Endothelial cell of umbilical vein (primary cell): ENCODE measurements around the gene RAPGEF3. TPM values are rescaled to one million over a fixed set of nuclear protein-coding genes. Genes with fewer than 3 reads are reported as not detected.

ENCODE experiments used
- BruUV-seq: library from RNA; stranded (reverse); fragments of 400-500 nt; replicated peaks from 2 replicates; lab custom pipeline; 2021; lab: Mats Ljungman, UMichigan
- CTCF ChIA-PET: fragments of 300-600, 350-600 bp; sonication (Branson Sonifier 250); formaldehyde crosslinking; loops from one replicate; lab custom pipeline; 2021; ENCODE audit warnings: antibody characterized with exemption, inconsistent platforms; lab: Charles Lee
- POLR2A ChIA-PET: fragments of 300-600, 350-600 bp; sonication (Branson Sonifier 250); formaldehyde crosslinking; loops from one replicate; lab custom pipeline; 2021; ENCODE audit warnings: antibody characterized with exemption, inconsistent platforms; lab: Charles Lee
- DNase-seq: peaks from one replicate; pipeline ENCODE4 v3.0.0-alpha.2; 2011; ENCODE audit warnings: low read depth, low spot score
- FAIRE-seq: peaks from 2 replicates; lab custom pipeline; 2011; peaks lifted over from hg19 to GRCh38; lab: Jason Lieb, UNC
- H2AFZ ChIP-seq: 2 replicates; pipeline ENCODE4 v1.6.0; 2012; ENCODE audit warnings: low read depth, low read length, control low read depth, inconsistent platforms
- H3K27ac ChIP-seq: 2 replicates; pipeline ENCODE4 v1.5.1; 2011; ENCODE audit warnings: low read depth, mild to moderate bottlenecking, control low read depth, low read length, moderate library complexity; ENCODE audit not compliant: insufficient read depth
- H3K27me3 ChIP-seq, 2 experiments: 2 replicates each; pipeline versions ENCODE4 v1.6.0 to v1.6.1; 2011; ENCODE audit warnings: low read length in 2 of 2, mixed read lengths in 1 of 2; ENCODE audit not compliant: control insufficient read depth in 2 of 2, insufficient read depth in 2 of 2
- H3K36me3 ChIP-seq, 2 experiments: 2 replicates in 1 of 2; 3 replicates in 1 of 2; pipeline ENCODE4 v1.5.1; 2011; ENCODE audit warnings: low read length in 2 of 2, mild to moderate bottlenecking in 1 of 2, moderate library complexity in 1 of 2; ENCODE audit not compliant: control insufficient read depth in 2 of 2, insufficient read depth in 2 of 2; ENCODE audit errors: extremely low read depth in 1 of 2
- H3K4me1 ChIP-seq: 3 replicates; pipeline ENCODE4 v1.5.1; 2011; ENCODE audit warnings: mild to moderate bottlenecking, low read length; ENCODE audit not compliant: control insufficient read depth, insufficient read depth; ENCODE audit errors: extremely low read depth
- H3K4me2 ChIP-seq: 2 replicates; pipeline ENCODE4 v1.6.1; 2011; ENCODE audit warnings: low read length, control low read depth, mixed read lengths; ENCODE audit not compliant: insufficient read depth
- H3K4me3 ChIP-seq, 3 experiments: fragments of 200-600 bp in 1 of 3; sonication (generic), shearing (Covaris generic) in 1 of 3; replicated peaks in 1 of 3; 2 replicates each; pipeline ENCODE4 v1.5.1; 2011 to 2016; ENCODE audit warnings: control low read depth in 3 of 3, low read length in 3 of 3, mild to moderate bottlenecking in 2 of 3, inconsistent platforms in 1 of 3, low read depth in 1 of 3, moderate library complexity in 1 of 3; ENCODE audit not compliant: insufficient read depth in 1 of 3
- H3K79me2 ChIP-seq: 2 replicates; pipeline ENCODE4 v1.6.0; 2012; ENCODE audit warnings: low read length, inconsistent platforms; ENCODE audit not compliant: control insufficient read depth, insufficient read depth
- H3K9ac ChIP-seq: replicated peaks from 2 replicates; pipeline ENCODE3; 2011; ENCODE audit warnings: low read length, control low read depth; ENCODE audit not compliant: insufficient read depth; ENCODE audit errors: extremely low read depth
- H3K9me1 ChIP-seq: replicated peaks from 3 replicates; pipeline ENCODE4 v1.6.0; 2011; ENCODE audit warnings: mild to moderate bottlenecking, low read length; ENCODE audit not compliant: control insufficient read depth, insufficient read depth; ENCODE audit errors: extremely low read depth
- H3K9me3 ChIP-seq: replicated peaks from 2 replicates; pipeline ENCODE4 v1.5.1; 2012; ENCODE audit warnings: low read length, inconsistent platforms; ENCODE audit not compliant: control insufficient read depth, insufficient read depth
- H4K20me1 ChIP-seq: replicated peaks from 2 replicates; pipeline ENCODE3; 2011; ENCODE audit warnings: mild to moderate bottlenecking, low read length; ENCODE audit not compliant: control insufficient read depth, insufficient read depth; ENCODE audit errors: extremely low read depth
- EZH2 ChIP-seq: IDR thresholded peaks from 2 replicates; pipeline ENCODE4 v1.6.1; 2012; ENCODE audit warnings: borderline replicate concordance, low read depth, mild to moderate bottlenecking, moderate library complexity, low read length, inconsistent platforms; ENCODE audit not compliant: severe bottlenecking
- FOS ChIP-seq: IDR thresholded peaks from 2 replicates; pipeline ENCODE4 v1.6.1; 2011; ENCODE audit warnings: mild to moderate bottlenecking, low read length, moderate library complexity, borderline replicate concordance; ENCODE audit not compliant: insufficient read depth
- GATA2 ChIP-seq: IDR thresholded peaks from 2 replicates; pipeline ENCODE4 v1.7.0; 2011; ENCODE audit warnings: low read depth, mild to moderate bottlenecking, moderate library complexity, mixed read lengths, low read length; ENCODE audit not compliant: insufficient read length, insufficient read depth
- JUN ChIP-seq: IDR thresholded peaks from 2 replicates; pipeline ENCODE4 v1.6.1; 2011; ENCODE audit warnings: borderline replicate concordance, low read depth; ENCODE audit not compliant: insufficient read length, insufficient read depth
- MYC ChIP-seq: IDR thresholded peaks from one replicate; pipeline ENCODE4 v1.6.1; 2011; ENCODE audit warnings: mild to moderate bottlenecking, low read depth, low read length
- POLR2A ChIP-seq: IDR thresholded peaks from 2 replicates; pipeline ENCODE4 v1.6.1; 2012; ENCODE audit warnings: low read depth, mild to moderate bottlenecking, control low read depth, low read length
- POLR2AphosphoS5 ChIP-seq: IDR thresholded peaks from 2 replicates; pipeline ENCODE4 v1.6.1; 2012; ENCODE audit warnings: low read depth, mild to moderate bottlenecking, control low read depth, low read length, moderate library complexity; ENCODE audit not compliant: insufficient read depth
- dilution Hi-C: fragments of 300-500 bp; cut with MboI; formaldehyde crosslinking; loops from one replicate; pipeline ENCODE4 v1.15.0; 2019; ENCODE audit warnings: low sequenced_read_pairs; ENCODE audit not compliant: extremely low pct_ligation_motif_present
- intact Hi-C: fragments of 100-400 bp; cut with micrococcal nuclease; formaldehyde crosslinking; loops from one replicate; pipeline ENCODE4 v1.10.0; 2022
- polyA plus RNA-seq, 4 experiments: library from polyadenylated mRNA; depleted of rRNA in 3 of 4; stranded (reverse) in 3 of 4; unstranded in 1 of 4; fragments of >200 nt; gene quantifications; 2 replicates each; pipeline versions ENCODE4 v1.2.1 to v1.2.3, GENCODE V29; 2011 to 2012; ENCODE audit warnings: missing spikeins in 1 of 4
- total RNA-seq: library from RNA; stranded (reverse); gene quantifications from 2 replicates; pipeline ENCODE4 v1.2.3, GENCODE V29; 2021
- TF ChIP-seq, protein P1 (sequence below), 2 donors: IDR thresholded peaks; 1 replicate in 1 of 2; 2 replicates in 1 of 2; pipeline ENCODE4 v1.5.1; 2011; ENCODE audit warnings: low read length in 2 of 2, mild to moderate bottlenecking in 2 of 2, moderate library complexity in 2 of 2, control low read depth in 1 of 2, inconsistent platforms in 1 of 2, low read depth in 1 of 2; ENCODE audit not compliant: insufficient read depth in 1 of 2; ENCODE audit errors: extremely low read depth in 1 of 2
- TF ChIP-seq, protein P2 (sequence below): IDR thresholded peaks from 2 replicates; pipeline ENCODE4 v1.6.1; 2011; ENCODE audit not compliant: insufficient read depth, insufficient read length

RAPGEF3 gene
- total and polyA plus RNA-seq, 2 donors (not counting 3 experiments of a cell fraction or from before 2014, with no cell fraction given) = 34.5 to 55.1 TPM

DNA sequence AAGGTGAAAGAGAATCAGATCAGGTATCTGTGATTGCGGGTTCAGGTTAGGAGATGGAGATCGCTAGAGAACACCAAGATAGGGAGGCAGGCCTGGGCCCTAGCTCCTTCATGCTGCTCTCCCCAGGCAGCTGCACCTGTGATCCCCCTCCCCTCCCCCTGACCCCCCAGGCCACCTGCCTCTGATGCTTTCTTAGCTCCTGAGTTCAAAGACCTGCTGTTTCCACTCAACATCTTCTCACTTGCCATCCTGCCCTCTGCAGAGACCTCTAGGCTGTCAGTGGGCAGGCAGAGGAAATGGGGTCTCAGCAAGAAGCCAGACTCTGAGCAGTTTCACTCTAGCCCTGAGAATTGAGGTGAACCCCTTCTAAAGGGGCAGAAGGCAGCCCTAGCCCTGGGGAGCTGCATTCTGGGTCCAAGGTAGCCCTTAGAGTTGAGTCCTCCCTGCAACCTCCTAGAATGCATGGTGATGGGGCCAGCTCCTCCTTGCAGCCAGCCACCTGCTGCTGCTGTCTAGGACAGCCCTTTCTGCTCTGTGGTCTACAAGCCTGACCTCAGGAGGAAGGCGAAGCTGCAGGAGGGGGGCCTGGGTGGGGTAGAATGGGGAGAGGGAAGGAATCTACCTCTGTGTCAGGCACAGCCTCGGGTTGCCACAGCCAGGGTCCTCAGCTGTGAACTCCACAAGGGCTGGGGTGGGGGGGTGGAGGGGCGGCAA lies 8.0 kb upstream of the RAPGEF3 start:
- H3K4me3 ChIP-seq = no peak overlapping the region
- FAIRE-seq (no peak), DNase-seq (no peak)
- no peaks in the 10 kb centered on the region for H4K20me1 ChIP-seq
- H2AFZ ChIP-seq = no peak overlapping the region
- dilution Hi-C loops (no loop called here), intact Hi-C loops (loop anchor here (1.0 kb wide), 2 partner anchors 24 to 51 kb away; no protein-coding TSS in a partner anchor)
- POLR2A ChIA-PET = interaction anchor here (0.6 kb wide), 1 partner anchor 24 kb away, joined by 3 read pairs; no protein-coding TSS in a partner anchor
- no peak overlapping the region for H3K27ac ChIP-seq
- H3K9ac ChIP-seq = no peak overlapping the region
- no peaks in the 10 kb centered on the region for H3K9me1 ChIP-seq
- CTCF ChIA-PET = interaction anchor here (0.7 to 10.1 kb wide), 25 partner anchors 10 to 391 kb away, joined by 3 to 385 read pairs (median 6); partner anchors contain the start of genes ASB8, ENDOU, RAPGEF3 and RPAP3
- BruUV-seq = no TSS peak
- no peaks in the 10 kb centered on the region for H3K27me3 ChIP-seq
- no peaks in the 10 kb centered on the region for H3K79me2 ChIP-seq
- no peak overlapping the region for H3K4me2 ChIP-seq
- H3K36me3 ChIP-seq = no peaks in the 10 kb centered on the region
- H3K9me3 ChIP-seq = no peaks in the 10 kb centered on the region
- TF ChIP-seq MYC = no peak
- TF ChIP-seq JUN = no peak
- no peak for TF ChIP-seq GATA2
- no peak for TF ChIP-seq EZH2
- TF ChIP-seq POLR2A = no peak
- TF ChIP-seq, protein P1, sequence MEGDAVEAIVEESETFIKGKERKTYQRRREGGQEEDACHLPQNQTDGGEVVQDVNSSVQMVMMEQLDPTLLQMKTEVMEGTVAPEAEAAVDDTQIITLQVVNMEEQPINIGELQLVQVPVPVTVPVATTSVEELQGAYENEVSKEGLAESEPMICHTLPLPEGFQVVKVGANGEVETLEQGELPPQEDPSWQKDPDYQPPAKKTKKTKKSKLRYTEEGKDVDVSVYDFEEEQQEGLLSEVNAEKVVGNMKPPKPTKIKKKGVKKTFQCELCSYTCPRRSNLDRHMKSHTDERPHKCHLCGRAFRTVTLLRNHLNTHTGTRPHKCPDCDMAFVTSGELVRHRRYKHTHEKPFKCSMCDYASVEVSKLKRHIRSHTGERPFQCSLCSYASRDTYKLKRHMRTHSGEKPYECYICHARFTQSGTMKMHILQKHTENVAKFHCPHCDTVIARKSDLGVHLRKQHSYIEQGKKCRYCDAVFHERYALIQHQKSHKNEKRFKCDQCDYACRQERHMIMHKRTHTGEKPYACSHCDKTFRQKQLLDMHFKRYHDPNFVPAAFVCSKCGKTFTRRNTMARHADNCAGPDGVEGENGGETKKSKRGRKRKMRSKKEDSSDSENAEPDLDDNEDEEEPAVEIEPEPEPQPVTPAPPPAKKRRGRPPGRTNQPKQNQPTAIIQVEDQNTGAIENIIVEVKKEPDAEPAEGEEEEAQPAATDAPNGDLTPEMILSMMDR (IDR thresholded peaks at IDR 0.05; ENCODE audit: extremely low read depth in 1 of 2, insufficient read depth in 1 of 2, low read depth in 1 of 2, low read length in 2 of 2) = no peak
- TF ChIP-seq FOS = no peak
- TF ChIP-seq, protein P2, sequence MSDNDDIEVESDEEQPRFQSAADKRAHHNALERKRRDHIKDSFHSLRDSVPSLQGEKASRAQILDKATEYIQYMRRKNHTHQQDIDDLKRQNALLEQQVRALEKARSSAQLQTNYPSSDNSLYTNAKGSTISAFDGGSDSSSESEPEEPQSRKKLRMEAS = no peak
- no peak for TF ChIP-seq POLR2AphosphoS5
- H3K4me1 ChIP-seq = peaks cover 6% of the 10 kb centered on the region
